Activated gamma-delta T cell (primary cell): ENCODE data around the gene USP17L10.
"Not testable (repeated sequence)": the region's sequence is repeated elsewhere in the genome, so short reads cannot be mapped to it uniquely, and the experiment has no call there.

Experiments used
- DNase-seq: peaks from one replicate; lab custom pipeline; 2025; lab: John Stamatoyannopoulos, UW
- total RNA-seq, 2 donors: gene quantifications; one replicate each; lab custom pipeline; 2026; lab: John Stamatoyannopoulos, UW

The USP17L10 gene
- total RNA-seq: 0 reads per million in 2 donors

- not testable (repeated sequence) for DNase-seq
Observed at GRCh38 chr4:9210357-9210756, at the start of gene USP17L10. Gene USP17L10, plus strand, starts transcription at chr4:9210657. Its CDS starts 0 bp downstream, at chr4:9210657.

GRCh38 chr4:9165990-9166389, 44.5 kb upstream of the USP17L10 start:
- not testable (repeated sequence) for DNase-seq

- not testable (repeated sequence) for DNase-seq
Observed at GRCh38 chr4:9169791-9170459, 40.5 kb upstream of the USP17L10 start, which contains the start of gene FAM90A26. Gene FAM90A26, plus strand, starts transcription at chr4:9170409. Its CDS starts 2,764 bp downstream, at chr4:9173173.

- not testable (repeated sequence) for DNase-seq
Observed at GRCh38 chr4:9214701-9215100, 4.2 kb downstream of the USP17L10 start.

GRCh38 chr4:9215105-9215504, 4.6 kb downstream of the USP17L10 start, which contains the start of gene USP17L11:
Gene USP17L11, plus strand, starts transcription at chr4:9215405. Its CDS starts 0 bp downstream, at chr4:9215405.
- not testable (repeated sequence) for DNase-seq

GRCh38 chr4:9219852-9220251, 9.4 kb downstream of the USP17L10 start, which contains the start of gene USP17L12:
Gene USP17L12, plus strand, starts transcription at chr4:9220152. Its CDS starts 0 bp downstream, at chr4:9220152.
- not testable (repeated sequence) for DNase-seq

- DNase-seq: not testable (repeated sequence)
Observed at GRCh38 chr4:9224596-9224995, 14.1 kb downstream of the USP17L10 start, which contains the start of gene USP17L13. Gene USP17L13, plus strand, starts transcription at chr4:9224896. Its CDS starts 0 bp downstream, at chr4:9224896.

- not testable (repeated sequence) for DNase-seq
Observed at GRCh38 chr4:9230249-9230648, 19.8 kb downstream of the USP17L10 start.

- not testable (repeated sequence) for DNase-seq
Observed at GRCh38 chr4:9234085-9234484, 23.6 kb downstream of the USP17L10 start, which contains the start of gene USP17L15. Gene USP17L15, plus strand, starts transcription at chr4:9234385. Its CDS starts 0 bp downstream, at chr4:9234385.

GRCh38 chr4:9238461-9238860, 28.0 kb downstream of the USP17L10 start:
- DNase-seq: not testable (repeated sequence)

- not testable (repeated sequence) for DNase-seq
Observed at GRCh38 chr4:9243579-9243978, 33.1 kb downstream of the USP17L10 start, which contains the start of gene USP17L17. Gene USP17L17, plus strand, starts transcription at chr4:9243879. Its CDS starts 0 bp downstream, at chr4:9243879.

GRCh38 chr4:9247953-9248680, 37.7 kb downstream of the USP17L10 start, which contains the start of gene USP17L18:
Gene USP17L18, plus strand, starts transcription at chr4:9248630. Its CDS starts 0 bp downstream, at chr4:9248630.
- DNase-seq: not testable (repeated sequence)

GRCh38 chr4:9253078-9253477, 42.6 kb downstream of the USP17L10 start, which contains the start of gene USP17L19:
Gene USP17L19, plus strand, starts transcription at chr4:9253378. Its CDS starts 0 bp downstream, at chr4:9253378.
- DNase-seq: not testable (repeated sequence)

- DNase-seq: not testable (repeated sequence)
Observed at GRCh38 chr4:9257824-9258223, 47.4 kb downstream of the USP17L10 start, which contains the start of gene USP17L20. Gene USP17L20, plus strand, starts transcription at chr4:9258124. Its CDS starts 0 bp downstream, at chr4:9258124.
